Nasal cavity respiratory epithelium epithelial cell of viscerocranial mucosa (primary cell): ENCODE measurements around the gene CEACAM4. TPM values are rescaled to one million over a fixed set of nuclear protein-coding genes. Genes with fewer than 3 reads are reported as not detected.

Experiments
- total RNA-seq: library from RNA; depleted of rRNA; stranded (reverse); fragments of >200 nt; gene quantifications from 2 replicates; pipeline ENCODE4 v1.2.3, GENCODE V29; 2014

CEACAM4 gene
- total RNA-seq: not detected in 2 replicates

GRCh38 chr19:41626877-41627276 is at the start of gene CEACAM4:
Gene CEACAM4 (minus strand): TSS chr19:41627074. CDS start chr19:41626963, 111 bp downstream.

GRCh38 chr19:41575998-41576397 is 50.9 kb downstream of the CEACAM4 start, which contains the start of gene CEACAM21:
Gene CEACAM21 (plus strand): TSS chr19:41576166. CDS start chr19:41576275, 109 bp downstream.

Other genes starting within 250 kb of the CEACAM4 start
- gene EXOSC5, start 229.7 kb downstream of the CEACAM4 start, total RNA-seq: 20.8 and 30.4 TPM in 2 replicates
- gene BCKDHA, start 229.3 kb downstream of the CEACAM4 start, total RNA-seq: 30.3 and 40.0 TPM in 2 replicates
- gene B3GNT8, start 199.7 kb downstream of the CEACAM4 start, total RNA-seq: 3.3 and 3.4 TPM in 2 replicates
- gene DMAC2, start 187.2 kb downstream of the CEACAM4 start, total RNA-seq: 32.6 and 33.2 TPM in 2 replicates
- gene ERICH4, start 183.9 kb downstream of the CEACAM4 start, total RNA-seq: not detected in 2 replicates
- not detected in 2 replicates for gene CEACAM21, start 50.9 kb downstream of the CEACAM4 start, total RNA-seq
- gene CEACAM7, start 61.2 kb upstream of the CEACAM4 start, total RNA-seq: 0.34 and 2.2 TPM in 2 replicates
- 2.4 and 8.3 TPM in 2 replicates for gene CEACAM5, start 81.6 kb upstream of the CEACAM4 start, total RNA-seq
- 9.6 and 23.3 TPM in 2 replicates for gene CEACAM6, start 128.5 kb upstream of the CEACAM4 start, total RNA-seq
- 0.07 TPM in 1 of 2 replicates, not detected in the other for gene CEACAM3, start 169.5 kb upstream of the CEACAM4 start, total RNA-seq
- not detected in 2 replicates for gene LYPD4, start 217.6 kb upstream of the CEACAM4 start, total RNA-seq
- not detected in 2 replicates for gene DMRTC2, start 218.0 kb upstream of the CEACAM4 start, total RNA-seq
- gene RPS19, start 233.2 kb upstream of the CEACAM4 start, total RNA-seq: 918 and 1,104 TPM in 2 replicates